Measurements from ENCODE around the gene C2CD3.
"Not testable (repeated sequence)": the region's sequence is repeated elsewhere in the genome, so short reads cannot be mapped to it uniquely, and the experiment has no call there.

The C2CD3 gene

GRCh38 chr11:74077193-74077592 lies 93.6 kb downstream of the C2CD3 start:
- Histone ChIP-seq H3K9me3 (no peaks in the 10 kb centered on the region), H3K4me1 (no peaks in the 10 kb centered on the region), H3K27ac (no peak overlapping the region), H3K4me2 (no peak overlapping the region), H3K4me3 (no peak overlapping the region), H3K36me3 (peaks cover 74% of the 10 kb centered on the region), H4K20me1 (no peaks in the 10 kb centered on the region), H3K27me3 (no peaks in the 10 kb centered on the region), H3K9ac (no peak overlapping the region)
- no peak for TF ChIP-seq Cebpa-rat (IDR thresholded peaks at IDR 0.05)

GRCh38 chr11:74072721-74073120 lies 98.1 kb downstream of the C2CD3 start:
- Histone ChIP-seq H3K9me3 (no peaks in the 10 kb centered on the region), H3K9ac (no peak overlapping the region), H3K36me3 (peaks cover 85% of the 10 kb centered on the region), H3K27ac (no peak overlapping the region), H3K4me3 (no peak overlapping the region), H3K27me3 (no peaks in the 10 kb centered on the region), H3K4me2 (no peak overlapping the region), H3K4me1 (no peaks in the 10 kb centered on the region), H4K20me1 (no peaks in the 10 kb centered on the region)
- no peak for TF ChIP-seq Cebpa-rat (IDR thresholded peaks at IDR 0.05)

GRCh38 chr11:74072286-74072685 lies 98.5 kb downstream of the C2CD3 start:
- H4K20me1 ChIP-seq: no peaks in the 10 kb centered on the region
- H3K4me3 ChIP-seq: no peak overlapping the region
- peaks cover 86% of the 10 kb centered on the region for H3K36me3 ChIP-seq
- no peak overlapping the region for H3K27ac ChIP-seq
- no peak overlapping the region for H3K9ac ChIP-seq
- no peaks in the 10 kb centered on the region for H3K9me3 ChIP-seq
- no peaks in the 10 kb centered on the region for H3K27me3 ChIP-seq
- no peak overlapping the region for H3K4me2 ChIP-seq
- H3K4me1 ChIP-seq: no peaks in the 10 kb centered on the region
- TF ChIP-seq Cebpa-rat (IDR thresholded peaks at IDR 0.05): no peak

GRCh38 chr11:74070723-74071492 lies 99.9 kb downstream of the C2CD3 start:
- H3K9ac ChIP-seq: no peak overlapping the region
- no peak for TF ChIP-seq Cebpa-rat (IDR thresholded peaks at IDR 0.05)
- H3K36me3 ChIP-seq: peaks cover 83% of the 10 kb centered on the region
- H3K27ac ChIP-seq: no peak overlapping the region
- no peaks in the 10 kb centered on the region for H3K27me3 ChIP-seq
- H3K4me1 ChIP-seq: no peaks in the 10 kb centered on the region
- H3K9me3 ChIP-seq: no peaks in the 10 kb centered on the region
- no peaks in the 10 kb centered on the region for H4K20me1 ChIP-seq
- H3K4me3 ChIP-seq: no peak overlapping the region
- no peak overlapping the region for H3K4me2 ChIP-seq

DNA sequence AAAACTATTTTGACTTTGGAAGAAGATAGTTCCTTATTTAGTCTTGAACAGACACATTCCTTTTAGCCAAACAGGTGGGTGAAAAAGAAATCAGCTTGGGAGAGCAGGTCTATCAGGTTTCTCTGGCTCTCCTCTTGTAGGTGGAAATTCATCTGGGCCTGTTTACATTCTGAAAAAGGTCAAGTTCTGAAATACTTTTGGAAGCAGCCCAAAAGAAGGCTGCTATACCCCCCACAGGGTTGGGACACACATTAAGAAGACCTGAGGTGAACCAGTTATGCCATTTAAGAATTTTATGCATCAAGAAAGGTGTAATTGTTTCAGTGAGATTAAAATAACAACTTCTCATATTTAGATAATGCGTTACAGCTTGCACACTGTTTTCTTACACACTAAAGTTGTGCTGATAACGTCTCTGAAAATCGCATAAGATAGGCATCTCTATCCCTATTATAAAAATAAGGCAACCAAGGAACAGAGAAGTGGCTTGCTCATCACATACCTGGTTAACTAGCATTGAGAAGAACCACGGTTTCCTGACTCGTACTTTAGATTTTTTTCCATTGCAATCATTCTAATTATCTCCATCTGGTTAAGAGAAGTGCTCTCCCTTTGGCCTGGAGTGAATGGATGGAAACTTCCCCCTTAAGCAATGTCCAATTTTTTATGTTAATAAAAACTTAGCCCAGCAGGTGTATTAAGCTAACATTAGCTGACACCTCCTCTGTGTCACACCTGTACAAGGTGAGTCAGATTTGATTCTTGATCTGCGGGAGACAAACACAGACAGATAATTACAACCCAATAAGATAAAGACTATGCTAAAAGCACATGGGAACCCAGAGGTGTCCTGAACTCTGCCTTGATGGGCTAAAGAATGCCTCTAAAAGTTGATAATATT lies 101.4 kb downstream of the C2CD3 start:
- Histone ChIP-seq H3K9ac (no peak overlapping the region), H3K4me2 (no peak overlapping the region), H3K4me3 (no peak overlapping the region)

DNA sequence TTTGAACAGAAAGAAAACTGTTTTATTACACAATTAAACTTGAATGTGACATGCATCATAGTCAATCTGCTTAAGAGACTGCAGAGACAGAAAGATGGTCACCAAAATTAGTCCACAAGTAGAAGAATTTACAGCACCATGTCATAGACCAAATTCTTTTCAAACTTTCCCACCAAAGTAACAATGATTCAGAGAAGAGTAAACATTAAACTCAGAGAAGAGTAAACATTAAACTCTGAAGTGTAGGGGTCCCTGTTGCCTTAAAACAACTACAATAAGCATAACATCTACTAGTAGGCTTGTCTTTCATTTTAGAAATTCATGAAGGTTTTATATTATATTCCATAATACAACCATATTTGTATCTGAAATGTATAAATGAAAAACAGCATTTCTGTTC lies 104.1 kb downstream of the C2CD3 start:
- not testable (repeated sequence) for H3K9me3 ChIP-seq, H3K9ac ChIP-seq, H3K4me3 ChIP-seq, H3K4me1 ChIP-seq, H4K20me1 ChIP-seq, H3K27me3 ChIP-seq, H3K4me2 ChIP-seq, H3K27ac ChIP-seq
- H3K36me3 ChIP-seq: peaks cover 47% of the 10 kb centered on the region

More for the DNA sequence above, 101.4 kb downstream of the C2CD3 start:
- no peaks in the 10 kb centered on the region for H3K4me1 ChIP-seq
- H4K20me1 ChIP-seq: no peaks in the 10 kb centered on the region
- H3K27me3 ChIP-seq: no peaks in the 10 kb centered on the region
- H3K9me3 ChIP-seq: 0 out of 2 replicates have a peak, but pooled peaks cover 4% of the 10 kb centered on the region
- no peak for TF ChIP-seq Cebpa-rat (IDR thresholded peaks at IDR 0.05)
- no peak overlapping the region for H3K27ac ChIP-seq
- H3K36me3 ChIP-seq: peaks cover 71% of the 10 kb centered on the region

- H3K4me1 ChIP-seq, H3K27me3 ChIP-seq: not testable (repeated sequence)
Observed at GRCh38 chr11:74065534-74065933, 105.3 kb downstream of the C2CD3 start.

GRCh38 chr11:74063628-74064027 lies 107.2 kb downstream of the C2CD3 start:
- H3K9me3 ChIP-seq: peaks cover 14% of the 10 kb centered on the region
- H4K20me1 ChIP-seq, H3K27me3 ChIP-seq, H3K27ac ChIP-seq, H3K4me1 ChIP-seq, H3K9ac ChIP-seq, H3K4me2 ChIP-seq, H3K4me3 ChIP-seq: not testable (repeated sequence)
- peaks cover 41% of the 10 kb centered on the region for H3K36me3 ChIP-seq

More at GRCh38 chr11:74065534-74065933, 105.3 kb downstream of the C2CD3 start:
- not testable (repeated sequence) for H4K20me1 ChIP-seq, H3K9ac ChIP-seq, H3K27ac ChIP-seq, H3K9me3 ChIP-seq, H3K4me2 ChIP-seq, H3K4me3 ChIP-seq
- peaks cover 43% of the 10 kb centered on the region for H3K36me3 ChIP-seq

- not testable (repeated sequence) for H3K4me3 ChIP-seq, H3K9ac ChIP-seq, H3K4me2 ChIP-seq, H3K4me1 ChIP-seq, H3K27me3 ChIP-seq, H3K27ac ChIP-seq, H4K20me1 ChIP-seq
- H3K9me3 ChIP-seq: peaks cover 14% of the 10 kb centered on the region
- peaks cover 40% of the 10 kb centered on the region for H3K36me3 ChIP-seq
Observed at GRCh38 chr11:74061599-74061998, 109.2 kb downstream of the C2CD3 start.

All from BLaER1 (cell line).